ENCODE measurements around the gene MGLL.

Gene MGLL

DNA sequence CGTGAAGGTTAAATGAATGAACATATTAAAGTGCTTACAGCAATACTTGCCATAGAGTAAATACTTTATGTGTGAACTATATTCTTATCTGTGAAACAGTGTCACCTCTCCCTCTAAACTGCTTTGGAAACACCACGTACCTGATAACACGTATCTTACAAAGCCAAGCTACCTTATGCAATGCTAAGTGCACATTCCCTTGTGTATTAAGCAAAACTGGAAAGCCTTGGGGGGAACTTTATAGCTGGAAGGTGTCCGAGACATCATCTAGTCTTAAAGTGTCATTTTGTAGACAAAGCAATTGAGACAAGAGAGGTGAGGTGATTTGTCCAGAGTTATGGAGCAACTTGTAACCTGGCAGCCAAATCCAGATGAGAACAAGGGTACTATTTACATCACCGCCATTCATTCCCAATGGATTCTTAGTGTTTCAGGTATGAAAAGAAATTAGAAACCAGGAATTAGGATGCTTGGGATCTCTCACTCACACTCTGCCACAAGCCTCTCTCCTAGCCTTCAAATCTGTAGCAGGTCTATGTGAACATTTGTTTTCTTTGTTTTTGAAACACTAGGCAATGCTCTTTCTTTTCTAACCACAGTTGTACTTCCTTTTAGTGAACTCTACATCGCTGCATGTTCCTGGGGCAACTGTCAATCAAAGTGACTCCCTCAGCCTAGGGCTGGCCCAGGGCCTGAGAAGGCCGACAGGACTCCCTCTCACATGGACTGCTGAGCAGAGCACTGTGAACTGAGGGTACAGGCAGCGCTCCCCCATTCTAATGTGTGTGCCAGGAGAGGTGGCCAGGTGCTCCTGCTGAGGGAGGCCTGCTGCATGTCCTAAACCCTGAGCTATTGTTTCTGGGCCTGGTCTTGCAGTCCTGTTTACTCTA is 13.9 kb upstream of the MGLL start:
- no peak for DNase-seq (ENCODE audit: low read depth)

DNA sequence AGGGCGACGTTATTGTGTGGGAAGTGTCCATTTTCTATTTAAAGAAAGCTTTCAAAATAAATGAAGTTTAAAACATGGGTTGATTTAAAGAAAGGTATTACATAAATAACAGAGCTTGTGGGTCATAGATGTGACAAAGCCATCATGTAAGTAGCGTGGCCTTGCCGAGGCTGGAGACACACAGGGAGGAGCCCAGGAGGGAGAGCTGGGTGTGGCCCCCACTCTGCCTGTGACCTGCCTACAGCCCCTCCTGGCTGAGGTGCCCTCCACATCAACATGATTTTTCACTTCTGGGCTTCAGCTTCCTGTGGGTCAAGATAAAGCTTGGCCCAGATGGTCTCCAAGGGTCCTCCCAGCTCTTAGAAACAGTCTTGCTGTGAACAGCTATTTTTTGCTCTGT is 12.5 kb upstream of the MGLL start:
- DNase-seq (ENCODE audit: low read depth): no peak

DNA sequence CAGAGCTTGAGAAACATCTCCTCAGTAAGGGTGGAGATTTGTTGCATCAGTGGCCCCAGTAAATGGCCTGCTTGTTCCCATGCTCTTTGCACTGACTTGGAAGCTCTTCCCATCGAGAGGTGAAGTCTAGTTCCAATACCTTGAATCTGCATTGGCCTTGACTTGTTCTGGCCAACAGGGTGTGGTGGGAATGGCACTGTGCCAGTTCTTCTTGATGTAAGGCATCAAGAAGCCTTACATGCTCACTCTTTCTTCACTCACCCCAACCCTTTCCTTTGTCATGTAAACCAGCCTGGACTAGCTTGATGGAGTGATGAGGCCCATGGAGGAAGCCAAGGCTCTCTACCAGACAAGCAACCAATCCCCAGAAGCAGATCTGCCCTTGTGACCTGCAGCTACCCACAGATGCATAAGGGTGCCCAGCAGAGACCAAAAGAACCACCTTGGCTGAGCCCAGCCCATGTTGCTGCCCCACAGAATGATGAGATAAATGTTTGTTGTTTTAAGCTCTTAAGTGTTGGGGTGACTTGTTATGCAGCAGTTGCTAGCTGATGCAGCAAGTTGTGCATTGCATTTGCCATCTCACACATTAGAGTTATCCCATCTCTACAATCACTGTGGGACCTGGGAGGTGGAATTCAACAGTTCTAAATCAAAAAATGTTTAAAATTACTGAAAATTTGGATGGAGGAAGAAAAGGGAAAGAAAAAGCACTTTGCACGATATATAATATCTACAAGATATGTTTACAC is 11.1 kb upstream of the MGLL start:
- DNase-seq (ENCODE audit: low read depth): no peak

GRCh38 chr3:127831723-127832172 is 9.4 kb upstream of the MGLL start:
- no peak for DNase-seq (ENCODE audit: low read depth)

DNA sequence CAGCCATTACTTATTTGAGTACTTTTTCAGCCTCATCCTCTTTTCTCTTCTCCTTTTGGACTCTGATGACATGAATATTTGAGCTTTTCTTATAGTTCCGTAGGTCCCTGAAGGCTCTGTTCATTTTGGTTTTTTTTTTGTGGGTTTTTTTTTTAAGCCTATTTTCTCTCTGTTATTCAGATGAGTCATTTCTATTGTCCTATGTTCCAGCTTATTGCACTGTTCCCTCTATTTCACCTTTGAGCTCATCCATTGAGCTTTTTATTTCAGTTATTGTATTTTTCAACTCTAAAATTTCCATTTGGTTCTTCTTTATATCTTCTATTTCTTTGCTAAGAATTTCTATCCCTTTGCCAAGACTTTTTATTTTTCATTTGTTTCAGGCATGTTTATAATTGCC is 7.2 kb upstream of the MGLL start:
- DNase-seq (ENCODE audit: low read depth): no peak

- DNase-seq (ENCODE audit: low read depth): no peak
These were observed 5.5 kb upstream of the MGLL start for GRCh38 chr3:127827808-127828207.

- DNase-seq (ENCODE audit: low read depth): no peak
These were observed 3.4 kb upstream of the MGLL start for GRCh38 chr3:127825756-127826155.

- no peak for DNase-seq (ENCODE audit: low read depth)
These were observed 2.0 kb upstream of the MGLL start for GRCh38 chr3:127824151-127824825.

- DNase-seq (ENCODE audit: low read depth): no peak
These were observed 1.1 kb upstream of the MGLL start for GRCh38 chr3:127823426-127823857.

- DNase-seq (ENCODE audit: low read depth): no peak
These were observed 539 bp upstream of the MGLL start for GRCh38 chr3:127822682-127823425.

DNA sequence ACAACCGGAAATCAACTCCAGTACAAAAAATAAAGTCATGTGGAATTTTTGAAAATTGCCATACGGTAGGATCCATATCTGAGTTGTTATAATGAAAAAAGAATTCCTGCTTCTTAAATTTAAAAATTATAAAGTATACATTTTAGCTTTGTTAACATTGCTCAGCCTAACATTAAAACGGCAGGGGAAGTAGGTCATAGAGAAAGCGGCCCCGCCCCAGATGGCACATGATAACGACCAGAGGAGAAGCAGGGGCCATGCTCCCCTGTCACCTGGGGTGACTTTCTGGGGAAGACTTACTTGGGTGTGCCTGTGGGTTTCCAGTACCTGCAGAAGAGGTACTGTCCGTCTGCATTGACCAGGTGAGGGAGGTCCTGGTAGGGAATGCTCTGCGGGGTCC is 921 bp downstream of the MGLL start:
- no peak for DNase-seq (ENCODE audit: low read depth)

DNA sequence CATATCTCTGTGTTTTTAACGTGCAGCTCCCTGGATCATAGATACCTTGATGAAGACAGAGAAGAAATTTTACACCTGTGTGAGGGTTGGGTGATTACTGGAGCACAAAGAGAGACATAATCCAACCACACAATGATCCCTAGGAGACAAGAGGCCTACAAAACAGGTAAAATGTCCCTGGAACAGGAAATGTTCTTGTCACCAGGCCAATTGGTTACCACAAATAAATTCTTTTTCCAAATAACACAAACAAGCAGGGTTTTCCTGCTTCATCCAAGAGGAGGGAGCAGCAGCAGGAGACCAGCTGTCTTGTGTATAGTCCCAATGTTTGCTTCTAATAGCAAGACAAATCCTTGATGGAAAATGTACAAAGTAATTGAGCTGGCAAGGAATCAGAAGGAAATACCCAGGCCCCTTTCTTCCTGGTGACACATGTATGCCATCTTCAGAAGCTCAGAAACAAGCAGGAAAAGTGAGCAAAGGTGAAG is 1.4 kb downstream of the MGLL start:
- no peak for DNase-seq (ENCODE audit: low read depth)

- DNase-seq (ENCODE audit: low read depth): no peak
These were observed 2.0 kb downstream of the MGLL start for GRCh38 chr3:127820221-127820825.

GRCh38 chr3:127819656-127820055 is 2.7 kb downstream of the MGLL start:
- DNase-seq (ENCODE audit: low read depth): no peak

DNA sequence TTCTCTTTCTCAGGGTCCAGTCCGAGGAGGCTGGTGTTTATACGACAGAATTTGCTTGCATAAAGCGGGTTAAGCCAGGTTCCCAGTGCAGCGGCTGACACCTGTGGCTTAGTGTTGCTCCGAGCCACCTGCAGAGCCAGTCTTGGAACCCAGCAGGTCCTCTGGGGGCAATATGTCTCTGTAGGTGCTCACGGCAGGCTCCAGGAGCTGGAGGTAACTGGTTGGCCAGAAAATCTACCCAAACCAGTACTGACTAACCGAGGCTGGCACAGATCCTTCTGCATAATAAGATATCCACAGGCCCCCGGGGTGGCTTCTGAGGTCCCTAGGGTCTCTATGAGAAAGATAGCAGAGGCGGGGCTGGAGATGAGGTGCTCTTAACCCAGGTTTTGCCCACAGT is 3.2 kb downstream of the MGLL start:
- DNase-seq (ENCODE audit: low read depth): no peak

- DNase-seq (ENCODE audit: low read depth): no peak
These were observed 4.9 kb downstream of the MGLL start for GRCh38 chr3:127817406-127817841.

- no peak for DNase-seq (ENCODE audit: low read depth)
These were observed 5.4 kb downstream of the MGLL start for GRCh38 chr3:127816783-127817405.

DNA sequence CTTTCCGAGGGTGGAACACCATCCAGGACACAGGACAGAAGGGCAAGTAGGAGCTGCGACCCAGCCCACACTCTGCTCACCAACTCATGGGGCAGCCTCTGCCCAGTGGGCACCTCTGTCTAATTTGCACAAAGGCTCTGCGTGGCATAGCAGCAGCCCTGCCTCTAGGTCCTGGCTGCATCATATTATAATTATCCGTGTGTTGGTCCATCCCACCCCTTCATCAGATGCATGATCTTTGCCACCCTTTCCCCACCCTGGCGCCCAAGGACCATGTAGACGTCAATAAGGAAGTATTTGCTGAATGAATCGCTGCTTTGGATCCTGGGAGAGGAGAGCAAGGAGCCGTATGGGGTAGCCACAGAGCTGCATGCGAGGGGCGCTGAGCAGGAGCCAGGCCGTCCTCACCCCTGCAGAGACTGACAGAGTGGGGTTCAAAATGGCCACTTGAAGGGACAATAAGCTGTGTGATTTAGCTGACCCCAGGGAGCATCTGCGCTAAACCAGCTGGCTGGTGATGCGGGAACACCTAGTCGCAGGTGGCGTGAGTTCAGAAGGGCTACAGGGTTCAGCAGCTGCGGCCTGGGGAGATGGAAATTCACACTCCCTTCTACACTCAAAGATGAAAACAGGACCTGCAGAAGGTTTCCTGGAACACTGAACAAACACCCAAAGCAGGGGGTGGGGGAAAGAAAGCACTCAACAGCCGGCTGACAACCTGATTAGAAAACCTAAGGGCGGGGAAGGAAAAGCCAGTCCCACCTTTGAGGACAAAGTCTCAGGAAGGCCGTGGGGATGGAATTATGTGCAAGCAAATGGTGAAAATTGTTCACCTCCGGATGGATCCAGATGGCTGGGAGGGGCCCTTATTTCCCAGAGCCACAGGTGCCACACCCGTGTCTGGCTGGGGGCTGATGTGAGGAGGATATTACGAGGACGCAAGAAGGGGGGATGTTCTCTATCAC is 6.4 kb downstream of the MGLL start:
- no peak for DNase-seq (ENCODE audit: low read depth)

GRCh38 chr3:127815001-127815400 is 7.3 kb downstream of the MGLL start:
- DNase-seq (ENCODE audit: low read depth): no peak

Measured in stimulated activated CD4-positive, alpha-beta T cell treated with anti-CD3 and anti-CD28 coated beads, Interleukin-2, amount 100 ng/mL, for 4 hours (primary cell).